Jurkat, Clone E6-1 (cell line): ENCODE measurements around the gene SLC8A1.
A peak's percentile ranks its signal among the peaks of the same experiment; 100 is the strongest.

Source experiments
- DNase-seq: peaks from one replicate; pipeline ENCODE4 v3.0.0-alpha.2; 2011; ENCODE audit warnings: low read depth, low spot score
- H3K4me3 ChIP-seq: 2 replicates; pipeline ENCODE4 v1.5.1; 2011; ENCODE audit warnings: mild to moderate bottlenecking, low read length, control low read depth, moderate library complexity

SLC8A1 gene

DNA sequence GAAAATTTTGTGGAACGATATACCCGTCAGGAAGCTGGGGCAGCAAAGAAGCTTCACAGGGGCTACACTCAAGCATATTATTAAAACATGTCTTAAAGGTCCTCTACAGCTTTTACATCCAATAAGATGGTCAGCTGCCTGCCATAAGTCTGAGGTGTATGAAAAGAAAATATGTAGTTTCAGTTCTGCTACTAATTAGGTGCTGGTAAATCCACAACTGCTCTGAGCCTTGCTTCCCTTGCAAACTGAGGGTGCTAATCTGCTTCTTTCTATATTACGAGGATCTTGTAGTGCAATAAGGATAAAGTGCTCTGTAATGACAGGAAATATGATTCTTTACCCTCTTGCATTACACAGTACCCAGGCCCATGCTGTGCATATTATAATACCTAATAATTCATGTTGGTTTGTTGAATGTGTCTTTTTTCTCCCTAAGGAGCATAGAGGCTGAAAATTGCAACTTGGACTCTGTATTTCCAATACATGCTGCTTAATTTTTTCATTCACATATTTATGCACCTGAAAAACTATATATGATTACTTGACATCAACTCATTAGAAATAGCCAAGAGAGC, 14.5 kb upstream of the SLC8A1 start:
- DNase-seq: no peak
- no peak overlapping the region for H3K4me3 ChIP-seq

DNA sequence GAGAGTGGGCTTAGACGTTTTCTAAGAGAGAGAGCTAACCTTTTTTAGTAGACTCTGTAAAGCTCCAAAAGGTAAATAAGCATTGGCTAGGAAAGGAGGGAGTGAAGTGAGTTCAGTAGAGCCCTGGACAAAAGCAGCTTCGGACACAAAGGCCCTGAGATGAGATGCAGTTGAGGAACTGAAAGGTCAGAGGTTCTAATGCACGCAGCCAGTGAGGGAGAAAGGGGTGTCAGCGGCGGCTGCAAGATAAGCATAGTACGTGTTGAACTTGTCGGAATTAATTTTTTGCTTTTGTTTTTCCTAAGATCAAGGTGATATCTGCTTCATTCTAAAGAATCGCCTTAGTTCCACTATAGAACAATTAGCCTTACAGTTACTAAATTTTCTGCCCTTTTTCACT, 11.2 kb upstream of the SLC8A1 start:
- DNase-seq: no peak
- no peak overlapping the region for H3K4me3 ChIP-seq

DNA sequence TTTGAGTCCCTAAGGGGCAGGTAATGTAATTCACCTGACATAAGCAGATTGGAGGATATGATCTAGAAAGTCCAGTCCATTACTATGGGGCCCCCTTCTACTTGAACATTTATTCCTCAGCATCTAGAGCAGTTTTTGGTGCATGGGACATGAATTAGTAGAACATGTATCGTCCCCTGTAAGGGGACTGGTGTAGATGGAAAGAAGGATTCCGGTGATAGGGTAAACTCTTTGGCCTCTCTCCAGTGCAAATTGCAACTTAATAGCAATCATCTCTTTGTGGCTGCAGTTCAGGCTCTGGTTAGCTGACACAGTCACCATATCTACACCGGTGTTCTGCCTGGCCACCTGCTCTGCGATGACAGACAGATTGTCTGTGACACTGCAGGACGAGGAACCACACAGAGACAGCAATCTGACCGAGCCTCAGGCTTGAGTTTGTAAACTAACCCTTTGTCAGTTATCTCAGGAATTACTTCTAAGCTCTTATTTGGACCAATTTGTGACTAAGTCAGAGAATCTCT, 6.4 kb upstream of the SLC8A1 start:
- DNase-seq: no peak
- H3K4me3 ChIP-seq: no peak overlapping the region

DNA sequence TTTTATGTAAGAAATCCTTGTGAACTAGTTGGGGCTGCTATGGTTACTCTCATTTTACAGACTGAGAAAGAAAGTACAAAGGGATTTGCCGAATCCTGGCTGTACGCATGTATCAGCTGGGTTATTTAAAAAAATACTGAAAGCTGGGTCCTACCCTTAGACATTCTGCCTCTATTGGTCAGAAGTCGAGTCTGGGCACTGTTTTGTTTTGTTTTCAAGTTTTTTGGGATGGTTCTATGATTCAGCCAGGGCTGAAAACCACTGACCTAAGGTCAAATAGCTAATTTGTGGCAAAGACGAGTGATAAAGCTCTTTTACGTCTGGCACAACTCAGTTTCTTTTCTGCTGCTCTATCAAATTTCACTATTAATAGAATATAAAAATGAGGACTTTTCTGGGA, 5.9 kb upstream of the SLC8A1 start:
- H3K4me3 ChIP-seq: no peak overlapping the region
- no peak for DNase-seq

DNA sequence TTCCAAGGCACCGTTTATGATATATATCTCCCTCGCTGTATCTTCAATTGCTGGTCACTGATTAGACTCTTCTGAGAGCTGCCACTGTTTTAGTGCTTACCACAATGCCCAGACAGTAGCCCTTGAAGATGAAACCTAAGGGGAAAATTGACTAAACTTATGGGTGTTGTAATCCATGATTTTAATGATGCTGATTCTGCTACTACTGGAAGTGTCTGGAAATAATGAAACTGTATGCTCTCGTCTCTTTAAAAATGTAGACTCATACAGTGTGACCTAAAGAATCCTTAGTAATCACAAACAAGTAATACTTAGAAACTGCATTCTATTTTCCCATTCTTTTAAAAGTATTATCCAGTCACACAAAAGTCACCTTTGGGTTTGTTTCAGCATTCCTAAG, 5.5 kb upstream of the SLC8A1 start:
- DNase-seq: no peak
- no peak overlapping the region for H3K4me3 ChIP-seq

DNA sequence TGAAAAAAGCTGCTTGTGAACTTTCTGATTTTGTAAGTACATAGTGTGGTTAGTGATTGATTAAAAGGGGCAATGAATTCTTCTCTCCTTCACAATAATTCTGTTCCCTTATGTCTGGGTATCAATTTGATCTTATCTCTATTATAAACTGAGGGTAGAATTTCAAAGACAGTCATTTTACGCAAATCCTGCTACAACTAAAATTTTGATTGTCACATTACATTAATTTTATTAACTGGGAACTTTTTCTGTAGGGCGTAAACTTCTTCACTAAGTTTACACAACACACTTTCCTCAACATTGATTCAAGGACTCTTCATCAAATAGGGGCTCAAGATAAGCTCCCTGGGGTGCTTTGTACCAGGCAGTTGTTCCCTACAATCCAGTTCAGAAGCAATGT, 5.0 kb upstream of the SLC8A1 start:
- H3K4me3 ChIP-seq: no peak overlapping the region
- no peak for DNase-seq

DNA sequence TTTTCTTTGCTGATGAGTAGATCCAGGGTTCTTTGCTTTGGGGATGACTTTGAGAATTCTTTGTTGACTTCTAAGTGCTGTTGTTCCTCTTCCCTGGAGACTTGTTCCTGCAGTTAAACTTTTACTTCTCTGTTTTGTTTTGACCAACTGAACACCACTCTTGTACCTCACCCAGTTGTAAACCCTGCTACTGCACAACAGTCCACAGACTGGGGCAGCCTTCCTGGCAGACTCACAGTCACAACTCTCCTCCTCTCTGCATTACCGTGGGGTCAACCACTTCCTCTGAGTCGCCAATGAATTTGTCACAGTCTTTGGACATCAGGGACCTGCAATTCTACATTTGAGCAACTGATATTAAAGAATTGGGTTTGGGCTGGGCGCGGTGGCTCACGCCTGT, 3.8 kb upstream of the SLC8A1 start:
- H3K4me3 ChIP-seq: no peak overlapping the region
- no peak for DNase-seq

DNA sequence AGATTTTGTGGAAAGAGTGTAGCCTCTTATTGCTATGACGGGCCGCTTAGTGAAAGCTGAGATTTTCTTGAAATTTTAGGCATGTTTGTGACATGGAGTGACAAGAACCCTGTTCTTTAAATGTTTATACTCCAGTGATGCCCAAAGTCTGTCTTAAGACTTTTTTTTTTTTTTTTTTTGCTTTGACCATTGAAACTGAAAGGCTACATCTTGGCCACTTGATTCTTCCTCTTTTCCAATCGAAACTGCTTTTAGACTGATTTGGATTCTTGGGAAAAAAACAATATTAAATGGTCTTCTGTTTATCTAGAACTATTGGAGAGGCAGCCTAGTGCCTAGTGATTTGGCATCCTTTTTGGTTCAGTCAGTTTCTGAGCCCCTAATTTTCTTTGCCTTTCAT, 2.4 kb upstream of the SLC8A1 start:
- H3K4me3 ChIP-seq: no peak overlapping the region
- DNase-seq: no peak

DNA sequence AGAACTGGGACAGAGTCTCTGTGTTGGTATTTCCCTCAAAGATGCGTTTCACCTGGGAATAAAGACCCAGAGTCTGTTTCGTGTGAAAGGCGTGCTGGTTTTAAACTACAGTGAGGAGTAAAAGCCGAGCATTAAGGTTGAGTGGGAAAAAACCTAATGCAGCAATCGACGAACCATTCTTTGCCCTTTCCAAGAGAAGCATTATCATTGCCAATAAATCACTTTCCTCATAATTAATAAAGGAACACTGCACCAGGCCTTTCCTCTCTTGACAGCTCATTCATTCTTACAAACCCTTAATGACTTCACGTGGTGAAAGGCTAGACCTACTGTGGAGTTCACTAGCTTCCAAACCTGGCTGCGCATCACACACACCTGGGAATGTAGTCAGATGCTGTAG, 896 bp upstream of the SLC8A1 start:
- no peak for DNase-seq
- H3K4me3 ChIP-seq: no peak overlapping the region

DNA sequence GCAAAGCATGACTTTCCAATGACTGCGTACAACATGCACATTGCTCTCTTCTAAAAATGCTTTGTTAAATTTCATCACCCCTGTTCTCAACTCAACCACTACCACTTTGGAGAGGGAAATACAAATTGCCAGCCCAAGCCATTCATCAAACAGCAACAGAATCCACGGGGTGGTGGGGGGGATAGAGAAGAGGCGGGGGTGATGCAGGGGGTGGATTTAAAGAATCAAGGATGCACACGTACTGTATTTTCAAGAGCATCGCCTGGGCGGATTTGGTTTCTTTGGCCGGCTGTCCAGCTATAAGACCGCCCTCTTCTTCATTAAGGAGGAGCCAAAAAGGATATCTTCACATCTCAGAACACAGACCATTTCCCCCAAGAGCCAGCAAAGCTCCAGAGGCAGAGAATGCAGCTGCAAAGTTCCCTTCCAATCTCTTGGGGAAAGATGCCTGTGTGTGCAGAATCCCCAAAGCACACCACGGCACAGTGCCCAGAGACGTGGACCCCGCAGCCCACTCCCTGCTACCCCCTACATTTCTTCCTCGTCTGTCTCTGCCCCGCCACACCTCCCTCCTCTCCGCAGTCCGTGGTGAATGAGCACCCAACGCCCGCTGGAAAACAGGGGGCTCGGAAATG, 977 bp downstream of the SLC8A1 start:
- DNase-seq: no peak
- no peak overlapping the region for H3K4me3 ChIP-seq

DNA sequence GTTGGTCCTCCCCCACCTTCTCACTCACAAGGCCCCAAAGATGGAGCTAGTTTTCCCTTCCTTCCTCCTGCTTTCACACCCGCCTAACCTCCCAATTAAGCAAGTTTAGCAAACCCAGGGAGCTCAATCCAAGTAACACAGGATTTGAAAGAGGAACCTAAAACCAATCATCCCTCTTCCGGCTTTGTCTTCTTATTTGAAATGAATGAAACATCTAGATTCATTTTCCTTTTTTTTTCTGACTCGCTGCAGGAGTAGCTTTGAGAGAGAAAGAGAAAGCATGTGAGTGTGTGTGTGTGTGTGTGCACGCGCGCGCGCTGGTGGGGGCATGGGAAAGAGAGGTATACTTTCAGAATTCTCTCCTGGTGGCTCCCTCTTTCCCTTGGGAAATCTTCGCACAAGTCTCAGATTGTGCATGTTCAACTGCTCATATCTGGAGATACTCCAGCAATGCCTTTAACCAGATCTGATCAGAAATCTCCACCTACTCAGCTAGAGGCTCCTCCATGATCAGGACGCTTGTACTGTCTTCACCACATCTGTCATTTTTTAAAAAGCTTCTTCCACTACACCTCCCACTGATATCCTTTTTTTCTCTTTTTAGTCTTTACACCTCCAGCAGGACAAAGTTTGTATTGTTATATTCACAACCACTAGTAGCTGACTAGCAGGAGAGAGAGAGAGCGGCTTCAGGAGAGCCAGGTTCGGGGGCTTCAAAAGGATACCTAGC, 1.7 kb downstream of the SLC8A1 start:
- no peak for DNase-seq
- H3K4me3 ChIP-seq: no peak overlapping the region

DNA sequence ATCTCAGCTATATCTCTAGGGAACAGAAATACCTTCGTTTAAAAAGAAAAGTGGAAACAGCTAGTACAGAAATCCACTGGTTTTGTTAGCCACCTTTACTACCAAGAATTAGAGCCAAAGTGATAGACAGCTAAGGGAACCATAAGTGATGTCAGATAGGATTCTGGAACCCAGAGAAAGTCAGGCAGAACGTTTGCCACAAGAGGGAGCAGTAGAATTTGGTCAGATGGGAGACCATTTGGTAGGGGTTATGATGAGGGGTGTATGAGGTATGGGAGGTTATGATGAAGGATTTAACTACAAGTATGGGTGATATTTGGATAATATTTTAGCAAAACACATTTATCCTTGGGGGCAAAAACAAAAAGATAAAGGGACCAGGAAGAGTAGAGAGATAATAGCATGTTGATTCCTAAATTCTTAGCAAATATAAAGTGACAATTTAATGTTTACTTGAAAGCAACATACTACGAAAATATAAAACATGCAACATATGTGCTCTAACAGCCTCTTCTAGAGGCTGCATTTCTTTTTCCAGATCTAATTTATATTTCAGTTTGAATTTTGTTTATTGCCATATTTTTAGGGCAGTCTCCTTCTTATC, 3.3 kb downstream of the SLC8A1 start:
- no peak overlapping the region for H3K4me3 ChIP-seq
- peak; percentile 0 for DNase-seq

DNA sequence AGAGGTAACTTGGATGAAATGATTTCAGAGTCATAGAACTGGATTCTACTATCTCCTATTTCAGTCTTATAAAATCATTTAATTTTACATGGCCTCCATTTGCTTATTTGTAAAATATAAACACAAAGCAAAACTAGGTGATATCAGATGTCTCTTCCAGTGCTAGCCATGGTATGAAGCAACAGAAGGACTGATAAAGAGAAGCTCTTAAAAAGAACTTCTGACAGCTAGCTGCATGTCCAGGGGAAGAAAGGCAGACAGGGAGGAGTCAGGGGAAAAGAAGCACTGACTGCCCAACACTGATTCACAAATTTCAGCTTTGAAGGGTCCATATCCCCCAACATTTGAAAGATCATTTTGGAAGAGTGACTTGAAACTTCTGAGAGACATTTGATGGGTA, 6.4 kb downstream of the SLC8A1 start:
- no peak for DNase-seq
- no peak overlapping the region for H3K4me3 ChIP-seq

DNA sequence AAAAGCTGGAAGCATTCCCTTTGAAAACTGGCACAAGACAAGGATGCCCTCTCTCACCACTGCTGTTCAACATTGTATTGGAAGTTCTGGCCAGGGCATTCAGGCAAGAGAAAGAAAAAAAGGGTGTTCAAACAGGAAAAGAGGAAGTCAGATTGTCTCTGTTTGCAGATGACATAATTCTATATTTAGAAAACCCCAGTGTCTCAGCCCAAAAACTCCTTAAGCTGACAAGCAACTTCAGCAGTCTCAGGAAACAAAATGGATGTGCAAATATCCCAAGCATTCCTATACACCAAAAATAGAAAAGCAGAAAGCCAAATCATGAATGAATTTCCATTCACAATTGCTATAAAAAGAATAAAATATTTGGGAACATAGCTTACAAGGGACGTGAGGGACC, 11.1 kb downstream of the SLC8A1 start:
- DNase-seq: no peak
- no peak overlapping the region for H3K4me3 ChIP-seq

DNA sequence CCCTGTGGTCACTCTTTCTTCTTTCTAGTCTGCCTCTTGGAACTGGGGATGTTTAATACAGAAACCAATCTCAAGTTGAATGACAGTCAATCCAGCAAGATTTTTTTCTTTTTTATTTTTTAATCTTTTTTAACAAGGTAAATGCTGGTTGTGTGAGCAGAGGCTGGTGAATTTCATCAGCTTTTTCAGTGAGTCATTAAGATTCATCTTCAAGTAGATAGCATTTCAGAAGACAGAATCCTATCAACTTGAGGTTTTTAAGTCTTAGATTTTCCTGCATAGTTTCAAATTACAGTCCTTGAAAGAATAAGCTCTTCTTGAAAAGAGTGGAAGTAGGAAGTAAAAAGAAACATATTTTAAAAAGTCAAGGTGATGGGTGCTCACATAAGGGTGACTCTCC, 12.4 kb downstream of the SLC8A1 start:
- no peak overlapping the region for H3K4me3 ChIP-seq

DNA sequence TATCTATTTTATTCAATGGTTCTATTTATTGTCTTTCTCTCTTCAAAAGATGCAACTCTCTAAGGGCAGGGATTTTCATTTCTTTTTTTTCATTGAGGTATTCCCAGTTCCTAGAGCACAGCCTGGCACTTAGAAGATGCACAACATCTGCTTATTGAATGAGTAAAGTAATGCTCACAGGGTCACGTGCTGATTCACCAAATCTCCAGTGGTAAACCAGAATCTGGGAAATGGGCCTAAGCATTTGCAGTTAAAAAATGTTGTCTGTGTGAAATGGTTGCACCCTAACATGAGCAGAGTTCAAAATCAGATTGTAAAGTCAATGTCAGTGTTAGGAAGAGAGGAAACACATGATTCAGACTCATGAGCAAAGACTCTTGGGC, 15.8 kb downstream of the SLC8A1 start:
- DNase-seq: no peak
- H3K4me3 ChIP-seq: no peak overlapping the region

More for the DNA sequence above, 12.4 kb downstream of the SLC8A1 start:
- DNase-seq: no peak

DNA sequence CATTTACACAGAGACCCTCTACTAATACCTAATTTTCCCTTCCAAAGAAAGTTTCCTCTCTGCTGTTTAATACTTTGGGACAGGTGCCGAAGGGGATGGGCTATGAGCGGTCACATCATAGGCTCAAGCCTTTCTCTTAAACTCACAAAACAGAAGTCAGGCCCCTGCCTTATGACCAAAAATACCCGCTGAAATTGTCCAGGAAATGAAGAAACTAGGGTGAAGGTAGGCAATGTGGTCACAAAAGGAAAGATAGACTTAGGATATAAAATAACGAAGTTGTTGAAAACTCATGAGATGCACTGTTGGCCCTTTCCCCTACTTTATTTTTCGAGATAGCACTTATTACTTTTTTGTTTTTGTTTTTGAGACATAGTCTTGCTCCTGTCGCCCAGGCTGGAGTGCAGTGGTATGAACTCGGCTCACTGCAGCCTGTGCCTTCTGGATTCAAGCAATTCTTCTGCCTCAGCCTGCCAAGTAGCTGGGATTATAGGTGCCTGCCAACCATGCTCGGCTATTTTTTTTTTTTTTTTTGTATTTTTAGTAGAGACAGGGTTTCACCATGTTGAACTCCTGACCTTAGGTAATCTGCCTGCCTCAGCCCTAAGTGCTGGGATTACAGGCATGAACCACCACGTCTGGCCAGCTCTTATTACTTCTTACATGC, 16.3 kb downstream of the SLC8A1 start:
- no peak for DNase-seq
- H3K4me3 ChIP-seq: no peak overlapping the region

DNA sequence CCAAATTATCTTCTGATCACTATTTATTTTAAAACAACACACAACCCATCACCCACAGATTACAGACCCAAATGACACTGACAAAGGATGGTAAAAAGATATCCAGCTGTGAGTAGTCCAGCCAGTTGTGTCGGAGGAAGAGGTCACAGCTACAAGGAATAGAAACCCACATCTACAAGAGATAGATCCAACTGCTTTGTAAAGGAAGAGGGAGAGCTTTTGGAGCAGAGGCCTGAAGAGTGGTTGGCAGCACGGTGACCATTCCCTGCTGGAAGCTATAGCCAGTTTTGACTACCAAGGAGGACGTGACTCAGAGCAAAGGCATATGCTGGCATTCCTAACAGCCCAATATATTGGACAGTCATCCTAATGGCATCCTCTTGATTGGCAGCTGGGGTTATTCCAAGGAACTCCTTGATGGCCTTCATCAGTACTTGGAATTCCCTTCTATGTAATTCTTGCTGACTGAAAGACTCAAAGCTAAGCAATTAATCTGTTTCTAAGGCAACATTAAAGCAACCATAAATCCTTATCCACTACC, 17.1 kb downstream of the SLC8A1 start:
- no peak overlapping the region for H3K4me3 ChIP-seq
- DNase-seq: no peak

DNA sequence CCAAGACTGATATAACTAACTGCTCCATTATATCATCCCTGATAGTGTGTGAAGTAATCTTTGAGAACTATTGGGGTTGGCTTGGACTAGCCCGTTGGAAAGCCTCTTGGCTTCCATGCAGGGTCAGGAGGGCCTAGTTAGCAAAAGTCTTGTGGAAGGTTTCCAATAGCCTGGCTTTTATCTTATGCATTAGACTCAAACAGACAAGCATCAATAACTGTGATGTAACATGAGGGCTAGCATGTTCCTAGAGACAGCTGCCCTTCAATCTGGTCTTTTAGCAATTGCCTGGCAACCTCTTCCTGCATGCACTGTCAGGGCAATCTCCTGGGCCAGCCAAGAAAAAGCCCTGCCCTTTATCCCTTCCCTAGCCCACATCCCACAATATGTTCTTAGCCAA, 18.2 kb downstream of the SLC8A1 start:
- no peak overlapping the region for H3K4me3 ChIP-seq
- no peak for DNase-seq
